Activated CD4-positive, CD25-positive, alpha-beta regulatory T cell treated with anti-CD3 and anti-CD28 coated beads, Interleukin-2, amount 50 U/mL, for 24 hours (primary cell): Measurements from ENCODE around the gene ARHGEF25.
"Not testable (repeated sequence)": the region's sequence is repeated elsewhere in the genome, so short reads cannot be mapped to it uniquely, and the experiment has no call there.

Experiments
- ATAC-seq, 2 donors: fragments of 150-1000 bp; cut with Tn5 transposase; one replicate each; pipeline ENCODE4 v1.10.0; 2021; ENCODE audit warnings: mild to moderate bottlenecking in 1 of 2, moderate library complexity in 1 of 2

The ARHGEF25 gene

GRCh38 chr12:57611108-57611826 lies at the start of gene ARHGEF25:
ARHGEF25 (plus strand) TSS chr12:57611435; CDS start chr12:57611895, 460 bp downstream.
- ATAC-seq = peak; percentile 76 to 79

DNA sequence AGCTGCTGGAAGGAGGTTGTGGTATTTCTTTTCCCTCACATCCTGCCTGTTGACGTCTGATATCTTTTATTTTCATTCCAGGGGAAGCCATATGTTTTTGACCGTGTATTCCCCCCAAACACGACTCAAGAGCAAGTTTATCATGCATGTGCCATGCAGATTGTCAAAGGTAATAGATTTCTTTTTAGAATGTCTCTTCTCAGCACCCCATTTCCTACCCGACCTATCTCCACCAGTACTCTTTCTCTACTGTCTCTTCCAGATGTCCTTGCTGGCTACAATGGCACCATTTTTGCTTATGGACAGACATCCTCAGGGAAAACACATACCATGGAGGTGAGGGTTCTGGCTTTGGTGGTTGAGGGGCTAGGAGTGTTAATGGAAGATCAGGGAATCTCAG lies 47.9 kb upstream of the ARHGEF25 start:
- ATAC-seq = no peak

- ATAC-seq = no peak
Observed at GRCh38 chr12:57564178-57564740, 47.0 kb upstream of the ARHGEF25 start.

- no peak for ATAC-seq
Observed at GRCh38 chr12:57568838-57569237, 42.4 kb upstream of the ARHGEF25 start.

- ATAC-seq = no peak
Observed at GRCh38 chr12:57569858-57570257, 41.4 kb upstream of the ARHGEF25 start.

DNA sequence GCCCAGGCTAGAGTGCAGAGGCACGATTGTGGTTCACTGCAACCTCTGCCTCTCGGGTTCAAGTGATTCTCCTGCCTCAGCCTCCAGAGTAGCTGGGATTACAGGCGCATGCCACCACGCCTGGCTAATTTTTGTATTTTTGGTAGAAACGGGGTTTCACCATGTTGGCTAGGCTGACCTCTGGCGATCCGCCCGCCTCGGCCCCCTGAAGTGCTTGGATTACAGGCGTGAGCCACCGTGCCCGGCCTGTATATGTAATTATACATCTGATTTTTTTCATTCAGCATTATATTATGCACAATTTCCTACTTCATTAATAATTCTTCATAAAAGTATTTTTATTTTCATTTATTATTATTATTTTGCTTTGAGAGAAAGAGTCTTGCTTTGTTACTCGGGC lies 40.8 kb upstream of the ARHGEF25 start:
- ATAC-seq = not testable (repeated sequence)

GRCh38 chr12:57571926-57572762 lies 39.1 kb upstream of the ARHGEF25 start:
- no peak for ATAC-seq

DNA sequence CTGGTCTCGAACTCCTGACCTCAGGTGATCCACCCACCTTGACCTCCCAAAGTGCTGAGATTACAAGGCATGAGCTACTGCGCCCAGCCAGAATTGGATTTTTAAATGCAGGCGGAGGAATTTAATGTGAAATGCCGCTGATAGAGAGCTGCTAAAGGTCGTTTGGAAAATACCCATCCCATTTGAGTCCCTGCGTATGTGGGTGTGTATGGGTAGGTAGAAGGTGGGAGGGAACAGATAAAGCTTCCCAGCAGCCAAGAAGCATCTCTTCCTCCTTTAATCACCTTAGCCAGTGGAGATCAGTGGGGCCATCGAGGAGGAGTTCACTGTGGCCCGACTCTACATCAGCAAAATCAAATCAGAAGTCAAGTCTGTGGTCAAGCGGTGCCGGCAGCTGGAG lies 36.4 kb upstream of the ARHGEF25 start:
- no peak for ATAC-seq

- ATAC-seq = no peak
Observed at GRCh38 chr12:57575771-57576612, 35.2 kb upstream of the ARHGEF25 start.

- ATAC-seq = no peak
Observed at GRCh38 chr12:57576613-57577160, 34.5 kb upstream of the ARHGEF25 start.

- ATAC-seq = no peak
Observed at GRCh38 chr12:57577981-57578758, 33.1 kb upstream of the ARHGEF25 start.

GRCh38 chr12:57579011-57579410 lies 32.2 kb upstream of the ARHGEF25 start:
- ATAC-seq = no peak

DNA sequence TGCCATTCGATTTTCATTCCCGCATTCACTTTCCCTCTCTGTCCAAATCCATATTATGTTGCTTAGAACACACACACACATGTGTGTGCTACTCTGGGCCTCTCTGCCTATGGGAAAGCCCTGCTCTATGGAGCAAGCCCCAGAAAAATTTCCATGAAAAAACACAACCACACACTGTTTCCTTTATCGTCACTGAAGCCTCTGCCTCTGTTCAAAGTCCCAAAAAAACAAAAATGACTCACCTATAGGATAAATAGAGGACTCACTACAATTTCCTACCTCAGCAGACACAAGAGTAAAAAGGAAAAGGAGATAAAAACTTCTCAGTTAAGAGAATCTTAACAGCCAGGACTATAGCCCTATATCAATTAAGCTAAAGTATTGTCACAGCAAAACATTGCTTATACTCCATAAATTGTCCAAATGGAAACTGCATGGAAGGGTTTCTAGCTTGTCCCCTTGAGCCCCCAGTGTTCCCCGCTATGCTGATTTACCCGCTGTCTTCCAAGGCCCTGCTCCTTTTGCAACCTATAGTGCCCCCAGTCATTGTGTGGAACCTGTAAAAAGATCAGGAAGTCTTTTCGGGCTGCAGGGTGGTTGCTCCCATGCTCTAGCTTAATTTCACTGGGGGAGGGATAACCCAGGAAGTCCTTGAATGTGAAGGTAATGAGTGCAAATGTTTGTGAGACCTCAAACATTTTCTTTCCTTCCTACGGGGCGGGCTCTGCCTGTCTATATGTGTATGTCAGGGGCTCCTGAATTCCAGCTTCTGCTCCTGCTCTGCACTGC lies 31.4 kb upstream of the ARHGEF25 start:
- no peak for ATAC-seq

- ATAC-seq = no peak
Observed at GRCh38 chr12:57580466-57580795, 30.8 kb upstream of the ARHGEF25 start.

GRCh38 chr12:57581802-57582201 lies 29.4 kb upstream of the ARHGEF25 start:
- no peak for ATAC-seq

- ATAC-seq = no peak
Observed at GRCh38 chr12:57582440-57582839, 28.8 kb upstream of the ARHGEF25 start.

GRCh38 chr12:57583008-57583831 lies 28.0 kb upstream of the ARHGEF25 start:
- peak; percentile 99 for ATAC-seq

GRCh38 chr12:57584050-57584449 lies 27.2 kb upstream of the ARHGEF25 start:
- no peak for ATAC-seq

DNA sequence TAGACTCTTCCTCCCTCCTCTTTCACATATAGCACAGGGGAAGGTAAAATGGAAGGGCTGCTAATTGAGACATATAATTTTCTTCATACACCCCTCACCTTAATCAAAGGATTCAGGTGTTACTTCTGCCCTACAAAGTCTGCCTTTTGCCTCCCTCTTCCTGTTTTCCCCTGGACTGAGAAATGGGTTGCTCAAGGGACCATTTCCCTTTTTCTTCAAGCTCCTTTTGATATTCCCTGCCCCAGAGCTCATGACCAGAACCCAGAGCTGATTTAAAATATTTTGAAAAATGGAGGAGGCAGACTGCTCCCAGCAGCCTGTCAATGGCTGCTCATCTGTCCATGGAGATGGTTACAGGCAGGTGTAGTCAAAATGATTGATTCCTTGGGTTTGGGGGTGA lies 26.5 kb upstream of the ARHGEF25 start:
- no peak for ATAC-seq

GRCh38 chr12:57585156-57585555 lies 26.1 kb upstream of the ARHGEF25 start:
- no peak for ATAC-seq
